Panc1 (cell line): Measurements from ENCODE around the gene GRAMD1B. TPM values are rescaled to one million over a fixed set of nuclear protein-coding genes. Genes with fewer than 3 reads are reported as not detected.

Source experiments
- ATAC-seq: fragments of 200-7000 bp; cut with Tn5 transposase; 2 replicates; pipeline ENCODE4 v1.9.1; 2020; ENCODE audit warnings: mild to moderate bottlenecking, moderate library complexity
- BruUV-seq: library from RNA; stranded (reverse); fragments of 400-500 nt; replicated peaks from 2 replicates; lab custom pipeline; 2021; lab: Mats Ljungman, UMichigan
- CTCF ChIA-PET: fragments of 300-600 bp; sonication (Branson Sonifier 250); formaldehyde crosslinking; loops from one replicate; lab custom pipeline; 2022; ENCODE audit warnings: antibody characterized with exemption; lab: Charles Lee
- POLR2A ChIA-PET: fragments of 300-600 bp; sonication (Branson Sonifier 250); formaldehyde crosslinking; loops from one replicate; lab custom pipeline; 2022; ENCODE audit warnings: antibody characterized with exemption; lab: Charles Lee
- DNase-seq: peaks from one replicate; pipeline ENCODE4 v3.0.0-alpha.2; 2010; ENCODE audit warnings: low read depth, low spot score
- H3K27ac ChIP-seq: 2 replicates; pipeline ENCODE4 v1.5.1; 2011; ENCODE audit warnings: mild to moderate bottlenecking, low read length, inconsistent platforms
- H3K27me3 ChIP-seq: fragments of 200-500 bp; sonication (Bioruptor generic); 2 replicates; pipeline ENCODE4 v1.6.0; 2014; ENCODE audit warnings: low read length, inconsistent platforms; ENCODE audit not compliant: control insufficient read depth, insufficient read depth
- H3K36me3 ChIP-seq: fragments of 200-500 bp; sonication (Bioruptor generic); 2 replicates; pipeline ENCODE4 v1.5.1; 2014; ENCODE audit warnings: inconsistent platforms, mild to moderate bottlenecking, low read length, moderate library complexity; ENCODE audit not compliant: control insufficient read depth, insufficient read depth
- H3K4me1 ChIP-seq: 2 replicates; pipeline ENCODE4 v1.5.1; 2011; ENCODE audit warnings: inconsistent platforms, mild to moderate bottlenecking, low read length, moderate library complexity; ENCODE audit not compliant: control insufficient read depth, insufficient read depth
- H3K4me3 ChIP-seq, 2 experiments: 2 replicates each; pipeline ENCODE4 v1.5.1; 2011 to 2012; ENCODE audit warnings: low read depth in 2 of 2, low read length in 2 of 2, mild to moderate bottlenecking in 2 of 2, inconsistent platforms in 1 of 2, moderate library complexity in 1 of 2
- H3K9me3 ChIP-seq: fragments of 200-500 bp; sonication (Bioruptor generic); 2 replicates; pipeline ENCODE4 v1.5.1; 2014; ENCODE audit warnings: low read depth, mild to moderate bottlenecking, inconsistent platforms, low read length, moderate library complexity; ENCODE audit not compliant: control insufficient read depth, insufficient read depth
- CTCF ChIP-seq: fragments of 450-650 bp; IDR thresholded peaks from 2 replicates; pipeline ENCODE4 v1.5.1; 2017; ENCODE audit warnings: mild to moderate bottlenecking
- POLR2AphosphoS5 ChIP-seq: IDR thresholded peaks from 2 replicates; pipeline ENCODE4 v1.6.1; 2012; ENCODE audit warnings: mild to moderate bottlenecking, low read depth, low read length, moderate library complexity
- REST ChIP-seq, 2 experiments: IDR thresholded peaks; 2 replicates each; pipeline ENCODE4 v1.6.1; 2011 to 2012; ENCODE audit warnings: low read depth in 2 of 2, control low read depth in 1 of 2, low read length in 1 of 2, mild to moderate bottlenecking in 1 of 2, moderate library complexity in 1 of 2; ENCODE audit not compliant: insufficient read depth in 1 of 2
- SIN3A ChIP-seq: IDR thresholded peaks from 2 replicates; pipeline ENCODE4 v1.6.1; 2012; ENCODE audit warnings: low read depth, mild to moderate bottlenecking, low read length, moderate library complexity, borderline replicate concordance; ENCODE audit not compliant: insufficient read depth
- TCF7L2 ChIP-seq: IDR thresholded peaks from 2 replicates; pipeline ENCODE4 v1.6.1; 2011; ENCODE audit warnings: mild to moderate bottlenecking, low read depth, low read length, inconsistent platforms
- in situ Hi-C: cut with HindIII; loops from 2 replicates; pipeline ENCODE4 v1.10.0; 2016; ENCODE audit warnings: low sequenced_read_pairs, low pct_unique_long_range_greater_than_20kb
- intact Hi-C: fragments of 100-400 bp; cut with micrococcal nuclease; formaldehyde crosslinking; loops from one replicate; pipeline ENCODE4 v1.10.0; 2022; ENCODE audit not compliant: unreplicated experiment
- total RNA-seq: library from RNA; stranded (reverse); gene quantifications from one replicate; pipeline ENCODE4 v1.2.1, GENCODE V29; 2021; ENCODE audit not compliant: unreplicated experiment

Gene GRAMD1B
- total RNA-seq, 1 experiment from 2014 or later, result 0.46 TPM

GRCh38 chr11:123518496-123519054 is 88.5 kb downstream of the GRAMD1B start:
- in situ Hi-C loops, result no loop called here
- DNase-seq (no peak), ATAC-seq (no peak)
- Histone ChIP-seq H3K4me1 (no peaks in the 10 kb centered on the region), H3K4me3 (no peak overlapping the region), H3K27me3 (peaks cover 30% of the 10 kb centered on the region), H3K36me3 (no peaks in the 10 kb centered on the region), H3K9me3 (no peaks in the 10 kb centered on the region), H3K27ac (no peak overlapping the region)
- CTCF ChIA-PET, result no interaction called here
- TF ChIP-seq SIN3A, result no peak
- no peak for TF ChIP-seq TCF7L2
- no peak for TF ChIP-seq POLR2AphosphoS5
- no peak for TF ChIP-seq CTCF
- TF ChIP-seq REST (IDR thresholded peaks at IDR 0.05; ENCODE audit: insufficient read depth in 1 of 2, low read depth in 2 of 2, low read length in 1 of 2), result no peak
- intact Hi-C loops, result no loop called here
- POLR2A ChIA-PET, result no interaction called here
- no TSS peak for BruUV-seq

GRCh38 chr11:123519055-123519796 is 89.2 kb downstream of the GRAMD1B start:
- H3K4me1 ChIP-seq, result no peaks in the 10 kb centered on the region
- DNase-seq (no peak), ATAC-seq (no peak)
- intact Hi-C loops (no loop called here), in situ Hi-C loops (no loop called here)
- no peaks in the 10 kb centered on the region for H3K9me3 ChIP-seq
- BruUV-seq, result no TSS peak
- H3K27me3 ChIP-seq, result peaks cover 34% of the 10 kb centered on the region
- POLR2A ChIA-PET, result no interaction called here
- no peak overlapping the region for H3K27ac ChIP-seq
- no peak overlapping the region for H3K4me3 ChIP-seq
- no peak for TF ChIP-seq CTCF
- TF ChIP-seq SIN3A, result no peak
- no peak for TF ChIP-seq POLR2AphosphoS5
- CTCF ChIA-PET, result no interaction called here
- H3K36me3 ChIP-seq, result no peaks in the 10 kb centered on the region
